Parietal lobe (tissue), 1 donor: ENCODE data around the gene STAT6. TPM values are rescaled to one million over a fixed set of nuclear protein-coding genes. Genes with fewer than 3 reads are reported as not detected.

Source experiments
- total RNA-seq: library from RNA; depleted of rRNA; stranded (reverse); fragments of >200 nt; gene quantifications from one replicate; pipeline ENCODE4 v1.2.3, GENCODE V29; 2014

Gene STAT6, protein sequence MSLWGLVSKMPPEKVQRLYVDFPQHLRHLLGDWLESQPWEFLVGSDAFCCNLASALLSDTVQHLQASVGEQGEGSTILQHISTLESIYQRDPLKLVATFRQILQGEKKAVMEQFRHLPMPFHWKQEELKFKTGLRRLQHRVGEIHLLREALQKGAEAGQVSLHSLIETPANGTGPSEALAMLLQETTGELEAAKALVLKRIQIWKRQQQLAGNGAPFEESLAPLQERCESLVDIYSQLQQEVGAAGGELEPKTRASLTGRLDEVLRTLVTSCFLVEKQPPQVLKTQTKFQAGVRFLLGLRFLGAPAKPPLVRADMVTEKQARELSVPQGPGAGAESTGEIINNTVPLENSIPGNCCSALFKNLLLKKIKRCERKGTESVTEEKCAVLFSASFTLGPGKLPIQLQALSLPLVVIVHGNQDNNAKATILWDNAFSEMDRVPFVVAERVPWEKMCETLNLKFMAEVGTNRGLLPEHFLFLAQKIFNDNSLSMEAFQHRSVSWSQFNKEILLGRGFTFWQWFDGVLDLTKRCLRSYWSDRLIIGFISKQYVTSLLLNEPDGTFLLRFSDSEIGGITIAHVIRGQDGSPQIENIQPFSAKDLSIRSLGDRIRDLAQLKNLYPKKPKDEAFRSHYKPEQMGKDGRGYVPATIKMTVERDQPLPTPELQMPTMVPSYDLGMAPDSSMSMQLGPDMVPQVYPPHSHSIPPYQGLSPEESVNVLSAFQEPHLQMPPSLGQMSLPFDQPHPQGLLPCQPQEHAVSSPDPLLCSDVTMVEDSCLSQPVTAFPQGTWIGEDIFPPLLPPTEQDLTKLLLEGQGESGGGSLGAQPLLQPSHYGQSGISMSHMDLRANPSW
- 3.1 TPM for total RNA-seq

GRCh38 chr12:57111031-57111734, at the start of gene STAT6:
TSS of gene STAT6 (minus strand) at chr12:57111362. CDS start at chr12:57108278, 3,084 bp downstream.

DNA sequence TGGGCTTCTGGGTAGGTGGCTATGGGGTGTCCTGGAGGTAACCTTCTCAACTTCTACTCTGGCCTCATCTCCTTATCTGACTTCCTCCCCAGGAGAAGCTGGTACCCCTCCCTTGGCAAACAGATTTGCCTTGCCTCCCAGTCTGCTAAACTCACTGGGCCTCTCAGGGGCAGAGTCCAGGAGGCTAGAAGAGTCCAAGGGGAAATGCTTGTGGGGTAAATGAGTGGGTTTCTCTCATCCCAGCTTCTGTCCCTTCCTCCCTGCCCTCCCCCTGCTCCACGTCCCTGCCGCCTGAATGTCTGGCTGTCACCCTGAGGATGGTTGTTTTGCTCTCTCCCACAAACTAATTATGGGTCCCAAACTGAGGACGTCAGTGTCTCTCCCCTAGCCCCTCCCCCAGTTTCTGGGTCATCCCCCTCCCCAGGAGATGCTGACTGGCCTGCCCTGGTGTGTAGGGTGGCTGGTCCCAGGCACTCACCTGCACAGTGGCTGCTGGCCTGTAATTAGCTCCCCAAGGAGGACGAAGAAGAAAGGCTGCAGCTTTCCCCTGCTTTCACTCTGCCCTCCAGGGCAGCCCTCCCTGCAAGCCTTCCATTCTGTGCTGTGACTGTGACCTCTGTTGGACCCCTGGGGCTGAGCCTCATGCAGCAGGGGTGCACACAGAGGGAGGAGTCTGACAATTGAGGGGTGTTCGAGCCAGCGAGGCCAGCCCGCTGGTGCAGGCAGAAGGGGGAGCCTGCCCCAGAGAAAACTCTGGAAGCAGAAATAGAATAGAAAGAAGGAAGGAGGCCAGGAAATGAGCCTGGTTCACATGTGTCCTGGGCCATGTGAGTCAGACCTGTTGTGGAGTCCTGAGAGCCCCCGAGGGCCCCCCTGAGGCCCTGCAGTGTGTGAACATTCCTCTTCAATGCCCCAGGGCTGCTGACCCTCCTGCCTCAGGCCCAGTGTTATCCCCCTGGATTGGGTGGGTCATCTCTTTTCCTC, 36.1 kb upstream of the STAT6 start, which contains the start of gene LRP1-AS:
LRP1-AS (minus strand) TSS at position 659 of the 984 bp plus-strand sequence.

GRCh38 chr12:57127726-57128518, 16.8 kb upstream of the STAT6 start, which contains the start of gene LRP1:
TSS of gene LRP1 (plus strand) at chr12:57128483. CDS start at chr12:57128965, 482 bp downstream.

DNA sequence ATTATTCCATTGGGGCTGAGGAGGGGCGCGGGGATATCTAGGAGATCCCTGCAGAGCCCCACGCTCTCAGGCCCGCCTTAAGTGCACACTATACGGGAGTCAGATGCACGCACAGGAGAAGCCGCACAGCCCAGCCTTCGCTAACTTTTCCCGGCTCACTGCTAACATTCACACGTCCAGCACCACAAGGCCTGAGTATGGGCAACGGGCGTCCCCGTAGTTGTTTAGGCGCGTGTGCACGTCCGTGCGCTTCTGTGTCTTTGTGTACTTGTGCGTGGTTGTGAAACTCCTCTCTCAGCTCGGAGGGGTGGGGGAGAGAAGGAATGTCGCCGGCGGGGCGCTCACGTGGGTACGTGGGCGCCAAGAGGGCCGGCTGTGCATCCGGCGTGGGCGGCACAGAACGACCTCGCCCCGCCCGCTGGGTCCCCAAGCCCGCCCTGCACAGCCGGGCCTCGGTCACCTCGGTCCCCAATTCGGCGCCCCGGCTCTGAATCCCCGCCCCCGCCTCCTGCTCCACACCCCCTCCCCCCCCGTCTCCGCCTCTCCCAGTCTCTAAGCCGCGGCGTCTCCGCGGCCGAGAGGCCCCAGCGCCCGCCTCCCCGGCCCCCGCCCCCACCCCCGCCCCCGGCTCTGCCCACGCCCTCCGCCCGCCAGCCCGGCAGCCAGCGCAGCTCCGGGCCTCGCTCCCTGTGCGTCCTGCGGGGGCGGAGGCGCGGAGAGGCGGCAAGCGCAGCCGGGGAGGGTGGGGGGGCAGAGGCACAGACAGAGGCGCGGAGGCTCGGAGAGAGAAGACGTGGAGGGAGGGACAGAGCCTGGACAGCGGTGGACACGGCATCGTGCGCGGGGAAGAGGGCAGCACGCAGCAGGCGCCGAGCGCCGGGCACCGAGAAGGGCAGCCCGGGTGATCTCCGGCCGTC, 22.6 kb downstream of the STAT6 start, which contains the start of gene NAB2:
NAB2 (plus strand) TSS at position 761 of the 917 bp plus-strand sequence. CDS start 158 bp downstream, outside the sequence.

DNA sequence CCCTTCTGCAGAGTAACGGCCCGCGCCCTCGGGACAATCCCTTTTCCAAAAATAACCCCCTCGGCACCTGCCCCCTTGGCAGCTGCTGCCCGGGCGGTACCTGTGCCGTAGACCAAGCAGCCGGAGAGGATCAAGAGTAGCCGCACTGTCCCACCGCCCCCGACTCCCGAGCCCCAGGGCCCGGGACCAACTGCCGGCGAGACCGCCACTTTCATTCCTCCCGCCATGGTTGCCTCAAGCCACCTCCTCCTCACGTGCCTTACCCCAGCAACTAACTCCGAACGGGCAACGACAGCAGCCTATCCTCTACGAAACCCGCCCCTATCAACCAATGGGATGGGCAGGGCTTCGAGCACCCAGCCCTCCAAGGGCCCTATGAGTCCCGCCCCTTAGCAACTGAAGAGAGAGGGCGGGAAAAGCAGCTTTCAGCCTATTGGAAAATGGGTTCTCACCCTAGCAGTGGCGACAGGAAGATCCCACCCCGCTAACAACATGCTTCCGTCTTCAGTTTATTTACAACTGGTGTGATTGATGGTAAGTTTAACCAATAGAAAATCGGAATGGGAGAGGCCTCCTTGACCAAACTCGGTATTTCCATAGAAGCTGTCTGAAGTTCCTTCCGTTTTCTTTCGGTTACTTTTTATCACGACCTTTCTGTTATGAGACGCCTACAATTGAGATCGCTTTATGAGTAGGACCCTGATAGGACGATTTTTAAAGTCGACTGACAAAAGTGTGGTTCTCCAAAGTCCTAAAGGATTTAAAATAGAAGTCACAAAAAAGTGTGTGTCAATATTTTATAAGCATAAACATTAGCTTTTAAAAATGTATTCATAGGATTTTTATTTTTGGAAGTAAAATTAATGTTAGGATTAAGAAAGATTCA, 32.4 kb downstream of the STAT6 start, which contains the start of gene NEMP1:
NEMP1 (minus strand) TSS at position 273 of the 886 bp plus-strand sequence; CDS start at position 227, 46 bp downstream.

DNA sequence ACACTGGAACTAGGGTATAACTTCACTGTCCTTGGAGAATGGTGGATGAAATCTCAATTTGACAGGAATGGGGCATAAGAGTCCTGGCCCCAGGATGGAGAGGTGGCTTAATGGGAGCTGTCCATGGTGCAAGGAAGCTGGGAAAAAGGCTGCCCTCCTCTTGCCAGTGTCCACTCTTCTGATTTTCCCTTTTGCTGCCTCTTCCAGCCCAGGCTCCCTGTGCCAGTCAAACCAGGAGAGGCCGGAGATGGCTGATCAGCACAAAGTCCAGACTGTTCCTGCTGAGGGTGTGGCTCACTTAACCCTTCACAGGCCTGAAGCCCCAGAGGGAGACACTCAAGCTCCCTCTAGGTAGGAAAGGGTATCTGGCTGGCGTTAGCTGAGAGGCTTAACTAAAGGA, 61.3 kb downstream of the STAT6 start, which contains the start of gene MYO1A:
MYO1A (minus strand) TSS at position 240 of the 400 bp plus-strand sequence. CDS start 1,806 bp downstream, outside the sequence.

Other genes with a start within 250 kb of the STAT6 start
- gene SDR9C7, start 177.0 kb downstream of the STAT6 start, total RNA-seq, result 0.31 TPM
- gene RDH16, start 153.8 kb downstream of the STAT6 start, total RNA-seq, result 3.1 TPM
- gene ZBTB39, start 104.8 kb downstream of the STAT6 start, total RNA-seq, result 14.7 TPM
- gene TAC3, start 94.8 kb downstream of the STAT6 start, total RNA-seq, result 0.94 TPM
- gene MYO1A, start 61.2 kb downstream of the STAT6 start, total RNA-seq, result not detected
- 10.3 TPM for gene NEMP1, start 32.6 kb downstream of the STAT6 start, total RNA-seq
- gene NAB2, start 22.2 kb downstream of the STAT6 start, total RNA-seq, result 25.0 TPM
- 135 TPM for gene LRP1, start 17.1 kb upstream of the STAT6 start, total RNA-seq
- not detected for gene LRP1-AS, start 36.3 kb upstream of the STAT6 start, total RNA-seq
- gene NXPH4, start 105.4 kb upstream of the STAT6 start, total RNA-seq, result 1.6 TPM
- 32.2 TPM for gene SHMT2, start 118.3 kb upstream of the STAT6 start, total RNA-seq
- 0.94 TPM for gene STAC3, start 139.8 kb upstream of the STAT6 start, total RNA-seq